Upper lobe of left lung (tissue), 6 donors: ENCODE results near the gene PARD6A. TPM values are rescaled to one million over a fixed set of nuclear protein-coding genes. Genes with fewer than 3 reads are reported as not detected.

Source experiments
- ATAC-seq, 2 donors: fragments of 200-7000 bp; cut with Tn5 transposase; one replicate each; pipeline ENCODE4 v1.9.1; 2022; ENCODE audit warnings: mild to moderate bottlenecking in 2 of 2, moderate library complexity in 2 of 2; ENCODE audit not compliant: low FRiP score in 2 of 2
- DNase-seq, 2 donors: peaks; one replicate each; pipeline ENCODE4 v3.0.0-alpha.2; 2019 to 2020
- H3K27ac ChIP-seq, 4 donors: fragments of 200-600 bp; sonication (generic); one replicate each; pipeline ENCODE4 v1.5.1; 2016 to 2019
- H3K27me3 ChIP-seq, 4 donors: fragments of 200-600 bp; sonication (generic); one replicate each; pipeline ENCODE4 v1.5.1; 2017 to 2019
- H3K36me3 ChIP-seq, 4 donors: fragments of 200-600 bp; sonication (generic); one replicate each; pipeline ENCODE4 v1.5.1; 2016 to 2019
- H3K4me1 ChIP-seq, 4 donors: fragments of 200-600 bp; sonication (generic); one replicate each; pipeline ENCODE4 v1.5.1; 2018 to 2019
- H3K4me3 ChIP-seq, 4 donors: fragments of 200-600 bp; sonication (generic); one replicate each; pipeline ENCODE4 v1.5.1; 2017 to 2019; ENCODE audit warnings: mild to moderate bottlenecking in 2 of 4, moderate library complexity in 1 of 4
- H3K9me3 ChIP-seq, 4 donors: fragments of 200-600 bp; sonication (generic); one replicate each; pipeline ENCODE4 v1.5.1; 2018 to 2019
- CTCF ChIP-seq, 6 experiments: fragments of 450-650 bp in 4 of 6; fragments of 200-600 bp in 2 of 6; sonication (generic) in 2 of 6; IDR thresholded peaks; one replicate each; pipeline ENCODE4 v1.5.1; 2016 to 2019; ENCODE audit warnings: antibody characterized with exemption in 6 of 6
- EP300 ChIP-seq, 4 donors: sonication (generic); formaldehyde crosslinking; IDR thresholded peaks; one replicate each; pipeline ENCODE4 v1.5.1; 2017; ENCODE audit warnings: antibody characterized with exemption in 4 of 4, control low read depth in 2 of 4
- POLR2A ChIP-seq, 4 donors: fragments of 450-650 bp; IDR thresholded peaks; one replicate each; pipeline ENCODE4 v1.5.1; 2016 to 2017; ENCODE audit warnings: antibody characterized with exemption in 4 of 4, mild to moderate bottlenecking in 2 of 4
- POLR2AphosphoS5 ChIP-seq, 2 donors: sonication (generic); formaldehyde crosslinking; IDR thresholded peaks; one replicate each; pipeline ENCODE4 v1.5.1; 2017; ENCODE audit warnings: antibody characterized with exemption in 2 of 2
- WGBS, 2 donors: methylation state at CpG; one replicate each; pipeline ENCODE4 v1.1.5; 2017 to 2018; 5-methylcytosine and 5-hydroxymethylcytosine counted together
- total RNA-seq, 6 donors: library from RNA; depleted of rRNA in 4 of 6; stranded (reverse); fragments of >200 nt in 4 of 6; gene quantifications; one replicate each; pipeline versions ENCODE4 v1.1.0 to v1.2.1, GENCODE V29; 2016 to 2021
- donor health status: DM: no; HTN: no; CAD: no; lungs with moderate emphysema.
- donor health status: DM: no; HTN: yes; CAD: no; lungs with severe emphysema.

The PARD6A gene
- 1 to 10 TPM; 2.1 to 9.3 (median 6.6) TPM for total RNA-seq

- no peaks in the 10 kb centered on the region for H3K27me3 ChIP-seq
- peak; percentile 89 to 93 for ATAC-seq
- H3K27ac ChIP-seq = peak within 1 kb of the TSS; percentile 86 to 92 (median 90)
- H3K9me3 ChIP-seq = no peaks in the 10 kb centered on the region
- WGBS, 2 donors = 0% methylated on average over 42 of the region's 48 CpGs; no CpG with 5 or more reads in 1 of the 2 donors
- peaks cover 0 to 33% (median 23%) of the 10 kb centered on the region in 4 donors for H3K36me3 ChIP-seq
- H3K4me1 ChIP-seq = peaks cover 19 to 30% (median 20%) of the 10 kb centered on the region in 4 donors
- H3K4me3 ChIP-seq = peak within 1 kb of the TSS; percentile 76 to 90 (median 88)
- TF ChIP-seq POLR2AphosphoS5 (IDR thresholded peaks at IDR 0.05) (peak; percentile 10 to 49), POLR2A (IDR thresholded peaks at IDR 0.05) (peak in 2 of 4 donors; percentile 21 to 49), CTCF (IDR thresholded peaks at IDR 0.05) (peak in 4 of 6 experiments; percentile 33 to 72 (median 60)), EP300 (IDR thresholded peaks at IDR 0.05) (no peak)
- peak; percentile 96 to 97 for DNase-seq
These were observed at the start of gene PARD6A for GRCh38 chr16:67660564-67661028. Gene PARD6A, plus strand, starts transcription at chr16:67660960. Its CDS starts 79 bp downstream, at chr16:67661039.

- no peaks in the 10 kb centered on the region for H3K27me3 ChIP-seq
- ATAC-seq (no peak), DNase-seq (no peak)
- H3K27ac ChIP-seq = no peak overlapping the region
- peaks cover 13 to 69% (median 47%) of the 10 kb centered on the region in 4 donors for H3K36me3 ChIP-seq
- WGBS, 2 donors = 88 to 94% methylated on average over 10 of the region's 10 CpGs
- H3K4me1 ChIP-seq = no peaks in the 10 kb centered on the region
- H3K9me3 ChIP-seq = no peaks in the 10 kb centered on the region
- no peak overlapping the region for H3K4me3 ChIP-seq
- TF ChIP-seq POLR2A (IDR thresholded peaks at IDR 0.05) = no peak
- TF ChIP-seq CTCF (IDR thresholded peaks at IDR 0.05) = no peak
- no peak for TF ChIP-seq EP300 (IDR thresholded peaks at IDR 0.05)
- TF ChIP-seq POLR2AphosphoS5 (IDR thresholded peaks at IDR 0.05) = no peak
These were observed 47.0 kb upstream of the PARD6A start for GRCh38 chr16:67613808-67614207.

- no peak for DNase-seq
- ATAC-seq = no peak
- Histone ChIP-seq H3K4me3 (no peak overlapping the region), H3K4me1 (no peaks in the 10 kb centered on the region), H3K27ac (no peak overlapping the region), H3K36me3 (peaks cover 21 to 96% (median 70%) of the 10 kb centered on the region in 4 donors), H3K27me3 (no peaks in the 10 kb centered on the region), H3K9me3 (no peaks in the 10 kb centered on the region)
- 93 to 96% methylated on average over 11 to 14 of the region's 14 CpGs for WGBS, 2 donors
- TF ChIP-seq CTCF (IDR thresholded peaks at IDR 0.05) (no peak), EP300 (IDR thresholded peaks at IDR 0.05) (no peak)
These were observed 32.5 kb upstream of the PARD6A start for GRCh38 chr16:67628216-67628615.

GRCh38 chr16:67632415-67633172, 28.2 kb upstream of the PARD6A start:
- TF ChIP-seq POLR2AphosphoS5 (IDR thresholded peaks at IDR 0.05) (no peak), CTCF (IDR thresholded peaks at IDR 0.05) (no peak), POLR2A (IDR thresholded peaks at IDR 0.05) (no peak), EP300 (IDR thresholded peaks at IDR 0.05) (no peak)
- H3K9me3 ChIP-seq = no peaks in the 10 kb centered on the region
- peaks cover 18 to 95% (median 64%) of the 10 kb centered on the region in 4 donors for H3K36me3 ChIP-seq
- H3K27ac ChIP-seq = no peak overlapping the region
- H3K27me3 ChIP-seq = no peaks in the 10 kb centered on the region
- WGBS, 2 donors = 59 to 68% methylated on average over 7 of the region's 7 CpGs
- DNase-seq = no peak
- no peak overlapping the region for H3K4me3 ChIP-seq
- ATAC-seq = no peak
- no peaks in the 10 kb centered on the region for H3K4me1 ChIP-seq
